ENCODE data around the gene UBE2H.
A peak's percentile ranks its signal among the peaks of the same experiment; 100 is the strongest.

UBE2H gene

DNA sequence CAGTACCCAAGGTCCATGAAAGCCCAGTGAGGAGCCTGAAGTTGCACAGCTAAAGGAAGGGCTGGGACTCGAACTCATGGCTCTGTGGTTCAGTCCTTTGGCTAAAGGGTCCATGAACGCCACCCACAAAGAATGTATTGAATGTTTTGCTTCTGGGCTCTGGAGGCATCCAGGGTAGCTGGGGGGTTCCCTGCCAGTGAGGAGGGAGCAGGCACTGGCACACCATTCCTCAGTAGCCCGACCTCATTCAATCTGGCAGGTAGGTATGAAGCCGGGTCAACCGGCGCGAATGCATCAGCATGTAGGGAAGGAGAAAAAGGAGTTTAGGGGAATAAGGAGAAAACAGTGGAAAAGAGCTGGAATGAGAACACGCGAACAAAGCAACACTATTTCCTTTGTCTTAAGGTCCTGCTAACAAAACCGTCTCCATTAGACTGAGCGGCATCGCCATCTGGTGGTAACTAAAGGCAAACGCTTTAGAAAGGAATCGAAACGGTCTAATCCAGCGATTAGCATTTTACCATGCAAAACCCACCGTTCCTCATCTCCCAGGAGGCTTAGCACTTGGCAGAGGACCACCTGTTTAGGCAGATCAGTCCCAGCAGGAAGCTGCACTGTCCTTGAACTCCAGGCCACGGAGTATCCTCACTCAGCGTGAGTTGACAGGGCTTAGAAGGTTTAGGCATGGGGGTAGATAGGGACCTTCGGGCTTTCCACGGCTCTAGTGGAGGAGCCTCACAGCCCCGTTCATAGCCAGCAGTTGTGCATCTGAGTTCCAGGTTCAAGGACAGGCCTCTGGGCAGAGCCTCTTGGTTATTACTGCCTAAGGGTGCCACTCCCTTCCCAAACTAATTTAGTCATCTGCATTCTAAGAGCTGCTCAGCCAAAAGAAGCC, 122.8 kb downstream of the UBE2H start:
- TF ChIP-seq, protein P1, sequence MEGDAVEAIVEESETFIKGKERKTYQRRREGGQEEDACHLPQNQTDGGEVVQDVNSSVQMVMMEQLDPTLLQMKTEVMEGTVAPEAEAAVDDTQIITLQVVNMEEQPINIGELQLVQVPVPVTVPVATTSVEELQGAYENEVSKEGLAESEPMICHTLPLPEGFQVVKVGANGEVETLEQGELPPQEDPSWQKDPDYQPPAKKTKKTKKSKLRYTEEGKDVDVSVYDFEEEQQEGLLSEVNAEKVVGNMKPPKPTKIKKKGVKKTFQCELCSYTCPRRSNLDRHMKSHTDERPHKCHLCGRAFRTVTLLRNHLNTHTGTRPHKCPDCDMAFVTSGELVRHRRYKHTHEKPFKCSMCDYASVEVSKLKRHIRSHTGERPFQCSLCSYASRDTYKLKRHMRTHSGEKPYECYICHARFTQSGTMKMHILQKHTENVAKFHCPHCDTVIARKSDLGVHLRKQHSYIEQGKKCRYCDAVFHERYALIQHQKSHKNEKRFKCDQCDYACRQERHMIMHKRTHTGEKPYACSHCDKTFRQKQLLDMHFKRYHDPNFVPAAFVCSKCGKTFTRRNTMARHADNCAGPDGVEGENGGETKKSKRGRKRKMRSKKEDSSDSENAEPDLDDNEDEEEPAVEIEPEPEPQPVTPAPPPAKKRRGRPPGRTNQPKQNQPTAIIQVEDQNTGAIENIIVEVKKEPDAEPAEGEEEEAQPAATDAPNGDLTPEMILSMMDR (IDR thresholded peaks at IDR 0.05; ENCODE audit: insufficient read depth, low read length): peak; percentile 88
- no peak for TF ChIP-seq SPI1 (IDR thresholded peaks at IDR 0.05; ENCODE audit: borderline replicate concordance, low read depth)
- peak in 1 of 2 experiments; percentile 67 for DNase-seq (ENCODE audit: low read depth in 1 of 2, low spot score in 1 of 2)
- peak overlapping the region; percentile 23; the same call in 1 of the 2 replicates for H3K27ac ChIP-seq (replicated peaks)
- H3K4me3 ChIP-seq (replicated peaks; ENCODE audit: insufficient read depth, low read length): no peak overlapping the region
- H3K27me3 ChIP-seq (ENCODE audit: insufficient read depth, poor library complexity, severe bottlenecking): no peaks in the 10 kb centered on the region

DNA sequence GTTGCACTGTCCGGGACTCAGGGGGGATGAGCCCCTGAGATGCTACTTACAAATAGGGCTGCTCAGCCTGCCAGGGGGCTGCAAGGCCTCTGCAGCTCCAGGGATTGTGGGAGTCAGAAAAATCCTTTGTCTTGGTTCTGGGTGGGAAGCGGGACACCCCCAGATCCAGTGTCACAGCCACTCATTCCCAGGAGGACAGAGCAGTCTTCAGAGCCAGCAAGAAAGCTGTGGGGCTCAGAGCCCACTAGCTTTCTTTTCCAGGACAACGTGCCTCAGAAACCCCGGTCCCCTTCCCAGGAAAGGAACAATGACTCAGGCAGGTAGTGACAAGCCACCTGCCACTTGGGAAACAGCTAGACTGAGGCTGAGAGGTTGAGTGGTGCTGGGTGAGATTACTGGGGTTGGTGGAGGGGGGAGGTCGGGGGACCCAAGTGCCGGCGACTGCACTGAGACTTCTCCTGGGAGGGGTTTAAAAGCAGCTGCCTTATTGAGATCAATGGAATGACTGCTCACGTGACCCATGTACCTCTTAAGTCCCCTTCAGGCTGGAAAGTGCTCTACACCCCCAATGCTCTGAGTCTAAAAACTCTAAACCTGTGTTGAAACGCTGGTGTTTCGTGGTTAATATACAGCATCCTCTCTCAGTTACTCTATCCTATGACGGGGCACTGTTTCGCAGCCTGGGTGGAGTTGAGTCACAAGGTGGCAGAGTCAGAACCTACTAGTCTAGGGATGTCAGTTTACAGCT, 123.6 kb downstream of the UBE2H start:
- Histone ChIP-seq H3K27me3 (ENCODE audit: insufficient read depth, poor library complexity, severe bottlenecking) (no peaks in the 10 kb centered on the region), H3K4me3 (replicated peaks; ENCODE audit: insufficient read depth, low read length) (no peak overlapping the region), H3K27ac (replicated peaks) (no peak overlapping the region; the same call in 1 of the 2 replicates)
- DNase-seq (ENCODE audit: low read depth in 1 of 2, low spot score in 1 of 2): peak in 1 of 2 experiments; percentile 77
- no peak for TF ChIP-seq GABPA (IDR thresholded peaks at IDR 0.05; ENCODE audit: low read depth)
- TF ChIP-seq, protein P1 (IDR thresholded peaks at IDR 0.05; ENCODE audit: insufficient read depth, low read length): no peak
- no peak for TF ChIP-seq POLR2AphosphoS5 (IDR thresholded peaks at IDR 0.05; ENCODE audit: low read depth)
- TF ChIP-seq, protein P2, sequence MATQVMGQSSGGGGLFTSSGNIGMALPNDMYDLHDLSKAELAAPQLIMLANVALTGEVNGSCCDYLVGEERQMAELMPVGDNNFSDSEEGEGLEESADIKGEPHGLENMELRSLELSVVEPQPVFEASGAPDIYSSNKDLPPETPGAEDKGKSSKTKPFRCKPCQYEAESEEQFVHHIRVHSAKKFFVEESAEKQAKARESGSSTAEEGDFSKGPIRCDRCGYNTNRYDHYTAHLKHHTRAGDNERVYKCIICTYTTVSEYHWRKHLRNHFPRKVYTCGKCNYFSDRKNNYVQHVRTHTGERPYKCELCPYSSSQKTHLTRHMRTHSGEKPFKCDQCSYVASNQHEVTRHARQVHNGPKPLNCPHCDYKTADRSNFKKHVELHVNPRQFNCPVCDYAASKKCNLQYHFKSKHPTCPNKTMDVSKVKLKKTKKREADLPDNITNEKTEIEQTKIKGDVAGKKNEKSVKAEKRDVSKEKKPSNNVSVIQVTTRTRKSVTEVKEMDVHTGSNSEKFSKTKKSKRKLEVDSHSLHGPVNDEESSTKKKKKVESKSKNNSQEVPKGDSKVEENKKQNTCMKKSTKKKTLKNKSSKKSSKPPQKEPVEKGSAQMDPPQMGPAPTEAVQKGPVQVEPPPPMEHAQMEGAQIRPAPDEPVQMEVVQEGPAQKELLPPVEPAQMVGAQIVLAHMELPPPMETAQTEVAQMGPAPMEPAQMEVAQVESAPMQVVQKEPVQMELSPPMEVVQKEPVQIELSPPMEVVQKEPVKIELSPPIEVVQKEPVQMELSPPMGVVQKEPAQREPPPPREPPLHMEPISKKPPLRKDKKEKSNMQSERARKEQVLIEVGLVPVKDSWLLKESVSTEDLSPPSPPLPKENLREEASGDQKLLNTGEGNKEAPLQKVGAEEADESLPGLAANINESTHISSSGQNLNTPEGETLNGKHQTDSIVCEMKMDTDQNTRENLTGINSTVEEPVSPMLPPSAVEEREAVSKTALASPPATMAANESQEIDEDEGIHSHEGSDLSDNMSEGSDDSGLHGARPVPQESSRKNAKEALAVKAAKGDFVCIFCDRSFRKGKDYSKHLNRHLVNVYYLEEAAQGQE (IDR thresholded peaks at IDR 0.05; ENCODE audit: insufficient replicate concordance, low read depth): no peak

DNA sequence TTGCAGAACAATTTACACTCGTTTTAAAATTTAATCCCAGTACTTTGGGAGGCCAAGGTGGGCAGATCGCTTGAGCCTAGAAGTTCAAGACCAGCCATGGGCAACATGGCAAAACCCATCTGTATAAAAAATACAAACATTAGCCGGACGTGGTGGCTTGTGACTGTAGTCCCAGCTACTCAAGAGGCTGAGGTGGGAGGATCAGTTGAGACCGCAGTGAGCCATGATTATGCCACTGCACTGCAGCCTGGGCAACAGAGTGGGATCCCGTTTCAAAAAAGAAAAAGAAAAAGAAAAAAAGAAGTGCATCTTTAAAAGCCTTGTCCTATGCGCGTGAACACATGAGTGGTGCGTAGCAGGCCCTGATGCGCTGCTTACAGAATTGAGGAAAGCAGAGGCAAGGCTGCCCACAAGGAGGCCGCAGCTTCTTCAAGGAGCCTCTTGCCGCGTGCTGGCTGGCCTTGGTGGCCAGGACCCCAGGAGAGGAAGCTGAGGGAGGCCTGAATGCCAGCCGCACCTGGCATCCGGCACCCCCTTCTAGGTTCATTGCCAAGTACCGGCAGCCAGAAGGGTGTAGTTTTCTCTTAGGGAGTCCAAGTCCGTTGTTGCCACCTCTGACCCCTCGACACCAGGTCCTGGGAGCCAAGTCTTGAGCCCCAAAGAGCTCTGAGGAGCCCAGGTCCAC, 124.5 kb downstream of the UBE2H start:
- no peak for DNase-seq (ENCODE audit: low read depth in 1 of 2, low spot score in 1 of 2)
- H3K4me3 ChIP-seq (replicated peaks; ENCODE audit: insufficient read depth, low read length): no peak overlapping the region
- no peak for TF ChIP-seq GABPA (IDR thresholded peaks at IDR 0.05; ENCODE audit: low read depth)
- no peak for TF ChIP-seq POLR2AphosphoS5 (IDR thresholded peaks at IDR 0.05; ENCODE audit: low read depth)
- TF ChIP-seq, protein P2 (IDR thresholded peaks at IDR 0.05; ENCODE audit: insufficient replicate concordance, low read depth): no peak
- TF ChIP-seq SPI1 (IDR thresholded peaks at IDR 0.05; ENCODE audit: borderline replicate concordance, low read depth): no peak
- TF ChIP-seq, protein P1 (IDR thresholded peaks at IDR 0.05; ENCODE audit: insufficient read depth, low read length): no peak
- no peaks in the 10 kb centered on the region for H3K27me3 ChIP-seq (ENCODE audit: insufficient read depth, poor library complexity, severe bottlenecking)
- no peak overlapping the region for H3K27ac ChIP-seq (replicated peaks)
